Mesenchymal stem cell (in vitro differentiated cells and primary cell): ENCODE measurements around the gene FDPS.

Experiments used
- DNase-seq: peaks from one replicate; pipeline ENCODE4 v3.0.0-alpha.2; 2013
- H2AFZ ChIP-seq: one replicate; pipeline ENCODE4 v1.6.1; 2013; ENCODE audit warnings: low read depth, mild to moderate bottlenecking, control low read depth, inconsistent platforms, low read length, moderate library complexity
- H2AK5ac ChIP-seq: 2 replicates; pipeline ENCODE4 v1.6.1; 2013; ENCODE audit warnings: low read length, moderate library complexity, mild to moderate bottlenecking, inconsistent platforms; ENCODE audit not compliant: severe bottlenecking
- H2BK120ac ChIP-seq: one replicate; pipeline ENCODE4 v1.6.1; 2013; ENCODE audit warnings: low read depth, mild to moderate bottlenecking, inconsistent platforms, low read length, moderate library complexity
- H2BK12ac ChIP-seq, 2 experiments: one replicate each; pipeline ENCODE4 v1.6.1; 2013; ENCODE audit warnings: inconsistent platforms in 2 of 2, low read length in 2 of 2, mild to moderate bottlenecking in 2 of 2, moderate library complexity in 2 of 2, control low read depth in 1 of 2
- H2BK15ac ChIP-seq: one replicate; pipeline ENCODE4 v1.6.1; 2013; ENCODE audit warnings: mild to moderate bottlenecking, low read depth, inconsistent platforms; ENCODE audit not compliant: poor library complexity, severe bottlenecking
- H2BK5ac ChIP-seq: 2 replicates; pipeline ENCODE4 v1.6.1; 2013; ENCODE audit warnings: low read depth, mild to moderate bottlenecking, low read length, control low read depth, inconsistent platforms; ENCODE audit not compliant: poor library complexity, severe bottlenecking
- H3K14ac ChIP-seq, 2 experiments: one replicate each; pipeline ENCODE4 v1.6.1; 2013; ENCODE audit warnings: inconsistent platforms in 2 of 2, low read length in 2 of 2, control low read depth in 1 of 2, mild to moderate bottlenecking in 1 of 2, moderate library complexity in 1 of 2
- H3K18ac ChIP-seq, 2 experiments: one replicate each; pipeline ENCODE4 v1.6.1; 2013; ENCODE audit warnings: inconsistent platforms in 2 of 2, low read length in 2 of 2, control low read depth in 1 of 2, low read depth in 1 of 2, mild to moderate bottlenecking in 1 of 2
- H3K23ac ChIP-seq, 2 experiments: one replicate each; pipeline ENCODE4 v1.6.1; 2013; ENCODE audit warnings: inconsistent platforms in 2 of 2, low read length in 2 of 2, mild to moderate bottlenecking in 2 of 2, moderate library complexity in 2 of 2, control low read depth in 1 of 2
- H3K27ac ChIP-seq: 2 replicates; pipeline ENCODE4 v1.5.1; 2013; ENCODE audit warnings: mild to moderate bottlenecking, moderate library complexity, low read length, control low read depth, inconsistent platforms; ENCODE audit not compliant: poor library complexity, severe bottlenecking
- H3K27me3 ChIP-seq, 2 experiments: 2 replicates each; pipeline versions ENCODE4 v1.6.1 to v1.7.0; 2013; ENCODE audit warnings: low read length in 2 of 2, mild to moderate bottlenecking in 2 of 2, moderate library complexity in 2 of 2, control low read depth in 1 of 2, inconsistent platforms in 1 of 2; ENCODE audit not compliant: control insufficient read depth in 1 of 2, insufficient read depth in 1 of 2
- H3K36me3 ChIP-seq, 2 experiments: 2 replicates each; pipeline versions ENCODE4 v1.6.1 to v1.7.0; 2013; ENCODE audit warnings: low read length in 2 of 2, control low read depth in 1 of 2, inconsistent platforms in 1 of 2, low read depth in 1 of 2, mild to moderate bottlenecking in 1 of 2; ENCODE audit not compliant: insufficient read depth in 2 of 2, control insufficient read depth in 1 of 2
- H3K4ac ChIP-seq, 2 experiments: one replicate each; pipeline ENCODE4 v1.6.1; 2013; ENCODE audit warnings: inconsistent platforms in 2 of 2, low read length in 2 of 2, mild to moderate bottlenecking in 2 of 2, moderate library complexity in 2 of 2, control low read depth in 1 of 2, low read depth in 1 of 2
- H3K4me1 ChIP-seq: 2 replicates; pipeline ENCODE4 v1.6.1; 2013; ENCODE audit warnings: low read depth, low read length, control low read depth; ENCODE audit not compliant: control insufficient read depth, insufficient read depth
- H3K4me2 ChIP-seq: 2 replicates; pipeline ENCODE4 v1.6.1; 2013; ENCODE audit warnings: low read length, mild to moderate bottlenecking, inconsistent platforms; ENCODE audit not compliant: poor library complexity, severe bottlenecking
- H3K4me3 ChIP-seq, 2 experiments: 2 replicates each; pipeline versions ENCODE4 v1.5.1 to v1.7.0; 2013; ENCODE audit warnings: low read length in 2 of 2, mild to moderate bottlenecking in 2 of 2, control low read depth in 1 of 2, low read depth in 1 of 2; ENCODE audit not compliant: insufficient read depth in 1 of 2
- H3K79me1 ChIP-seq: replicated peaks from 2 replicates; pipeline ENCODE4 v1.6.1; 2013; ENCODE audit warnings: mild to moderate bottlenecking, control low read depth, low read length, inconsistent platforms; ENCODE audit not compliant: poor library complexity, severe bottlenecking
- H3K9ac ChIP-seq: 2 replicates; pipeline ENCODE4 v1.7.0; 2013; ENCODE audit warnings: mild to moderate bottlenecking, low read length, moderate library complexity
- H3K9me3 ChIP-seq: 2 replicates; pipeline ENCODE4 v1.7.0; 2013; ENCODE audit warnings: mild to moderate bottlenecking, low read length; ENCODE audit not compliant: control insufficient read depth
- H4K8ac ChIP-seq: one replicate; pipeline ENCODE4 v1.6.1; 2013; ENCODE audit warnings: inconsistent platforms, mild to moderate bottlenecking, low read length, moderate library complexity
- H4K91ac ChIP-seq: one replicate; pipeline ENCODE4 v1.6.1; 2013; ENCODE audit warnings: mild to moderate bottlenecking, low read length, inconsistent platforms
- WGBS: methylation state at CpG from one replicate; pipeline ENCODE4 v1.1.7; 2013; ENCODE audit warnings: mixed read lengths; 5-methylcytosine and 5-hydroxymethylcytosine counted together

Gene FDPS

GRCh38 chr1:155300553-155301329 is 7.9 kb upstream of the FDPS start:
- Histone ChIP-seq H3K27me3 (peaks cover 20 to 21% of the 10 kb centered on the region in 2 experiments), H2BK12ac (no peak overlapping the region), H4K91ac (no peak overlapping the region), H3K27ac (no peak overlapping the region), H3K36me3 (no peaks in the 10 kb centered on the region), H3K4me3 (no peak overlapping the region), H2BK15ac (no peak overlapping the region), H3K4me1 (peaks cover 7% of the 10 kb centered on the region), H2AK5ac (no peak overlapping the region), H3K9me3 (no peaks in the 10 kb centered on the region), H3K23ac (no peak overlapping the region), H3K18ac (no peak overlapping the region), H3K4me2 (no peak overlapping the region), H3K9ac (no peak overlapping the region), H2BK5ac (no peak overlapping the region), H2BK120ac (no peak overlapping the region), H3K4ac (no peak overlapping the region), H4K8ac (no peak overlapping the region), H3K14ac (no peak overlapping the region), H3K79me1 (peaks cover under 1% of the 10 kb centered on the region), H2AFZ (no peak overlapping the region)
- WGBS, result 91% methylated on average over 9 of the region's 9 CpGs
- no peak for DNase-seq

- Histone ChIP-seq H4K91ac (no peak within 1 kb of the TSS), H3K14ac (no peak within 1 kb of the TSS), H3K79me1 (peaks cover 2% of the 10 kb centered on the region), H3K27ac (no peak within 1 kb of the TSS), H4K8ac (no peak within 1 kb of the TSS), H3K36me3 (peaks cover 0 to 3% of the 10 kb centered on the region in 2 experiments), H3K4me2 (no peak within 1 kb of the TSS), H2BK120ac (no peak within 1 kb of the TSS), H3K4ac (no peak within 1 kb of the TSS), H3K9me3 (no peaks in the 10 kb centered on the region), H3K4me3 (no peak within 1 kb of the TSS), H3K4me1 (peaks cover 12% of the 10 kb centered on the region), H2AFZ (no peak within 1 kb of the TSS), H3K23ac (no peak within 1 kb of the TSS), H2AK5ac (no peak within 1 kb of the TSS), H3K9ac (no peak within 1 kb of the TSS), H2BK12ac (no peak within 1 kb of the TSS), H3K27me3 (peaks cover 14 to 15% of the 10 kb centered on the region in 2 experiments), H2BK5ac (no peak within 1 kb of the TSS), H2BK15ac (no peak within 1 kb of the TSS), H3K18ac (no peak within 1 kb of the TSS)
- WGBS, result 85% methylated on average over 5 of the region's 5 CpGs
- DNase-seq, result no peak
Observed at GRCh38 chr1:155301342-155301841, 7.3 kb upstream of the FDPS start, which contains the start of gene PKLR. TSS of gene PKLR (minus strand) at chr1:155301438. CDS start at chr1:155301395, 43 bp downstream.

GRCh38 chr1:155304558-155305063 is 4.1 kb upstream of the FDPS start:
- 94% methylated on average over 11 of the region's 11 CpGs for WGBS
- no peak for DNase-seq
- Histone ChIP-seq H4K91ac (no peak overlapping the region), H3K4me2 (peak overlapping the region; percentile 21), H3K23ac (no peak overlapping the region), H3K4ac (no peak overlapping the region), H3K27ac (peak overlapping the region; percentile 62), H3K4me1 (peaks cover 16% of the 10 kb centered on the region), H2BK15ac (no peak overlapping the region), H2BK5ac (no peak overlapping the region), H2AFZ (no peak overlapping the region), H3K36me3 (peaks cover 0 to 3% of the 10 kb centered on the region in 2 experiments), H3K27me3 (no peaks in the 10 kb centered on the region), H4K8ac (no peak overlapping the region), H2BK12ac (peak overlapping the region in 1 of 2 experiments; percentile 37), H3K9me3 (no peaks in the 10 kb centered on the region), H3K18ac (no peak overlapping the region), H3K14ac (no peak overlapping the region), H2AK5ac (no peak overlapping the region), H2BK120ac (no peak overlapping the region), H3K4me3 (no peak overlapping the region), H3K9ac (no peak overlapping the region), H3K79me1 (peaks cover 2% of the 10 kb centered on the region)

GRCh38 chr1:155305881-155306391 is 2.7 kb upstream of the FDPS start:
- H3K4ac ChIP-seq, result no peak overlapping the region
- peak overlapping the region; percentile 83 for H2AK5ac ChIP-seq
- H3K4me3 ChIP-seq, result no peak overlapping the region
- H2BK12ac ChIP-seq, result peak overlapping the region; percentile 18 to 97
- H3K18ac ChIP-seq, result peak overlapping the region in 1 of 2 experiments; percentile 87
- H3K23ac ChIP-seq, result peak overlapping the region in 1 of 2 experiments; percentile 79
- peak; percentile 62 for DNase-seq
- no peak overlapping the region for H3K9ac ChIP-seq
- no peak overlapping the region for H2BK5ac ChIP-seq
- no peak overlapping the region for H2BK15ac ChIP-seq
- no peaks in the 10 kb centered on the region for H3K9me3 ChIP-seq
- H3K36me3 ChIP-seq, result peaks cover 6 to 10% of the 10 kb centered on the region in 2 experiments
- peak overlapping the region in 1 of 2 experiments; percentile 51 for H3K14ac ChIP-seq
- H2AFZ ChIP-seq, result peak overlapping the region; percentile 46
- no peaks in the 10 kb centered on the region for H3K27me3 ChIP-seq
- no peak overlapping the region for H3K4me2 ChIP-seq
- H3K4me1 ChIP-seq, result peaks cover 20% of the 10 kb centered on the region
- no peak overlapping the region for H3K27ac ChIP-seq
- WGBS, result 57% methylated on average over 7 of the region's 7 CpGs
- peaks cover 2% of the 10 kb centered on the region for H3K79me1 ChIP-seq
- peak overlapping the region; percentile 45 for H4K8ac ChIP-seq
- no peak overlapping the region for H2BK120ac ChIP-seq
- peak overlapping the region; percentile 87 for H4K91ac ChIP-seq
